GM10266 (cell line): ENCODE measurements around the gene HSPA1L.

Source experiments
- DNase-seq: peaks from one replicate; pipeline ENCODE4 v3.0.0; 2012; ENCODE audit errors: extremely low spot score
- TF ChIP-seq, protein P1 (sequence below): IDR thresholded peaks from 2 replicates; pipeline ENCODE4 v1.5.1; 2012; ENCODE audit warnings: mild to moderate bottlenecking, low read depth; ENCODE audit not compliant: control insufficient read depth, insufficient read depth; ENCODE audit errors: missing control alignments

Gene HSPA1L

DNA sequence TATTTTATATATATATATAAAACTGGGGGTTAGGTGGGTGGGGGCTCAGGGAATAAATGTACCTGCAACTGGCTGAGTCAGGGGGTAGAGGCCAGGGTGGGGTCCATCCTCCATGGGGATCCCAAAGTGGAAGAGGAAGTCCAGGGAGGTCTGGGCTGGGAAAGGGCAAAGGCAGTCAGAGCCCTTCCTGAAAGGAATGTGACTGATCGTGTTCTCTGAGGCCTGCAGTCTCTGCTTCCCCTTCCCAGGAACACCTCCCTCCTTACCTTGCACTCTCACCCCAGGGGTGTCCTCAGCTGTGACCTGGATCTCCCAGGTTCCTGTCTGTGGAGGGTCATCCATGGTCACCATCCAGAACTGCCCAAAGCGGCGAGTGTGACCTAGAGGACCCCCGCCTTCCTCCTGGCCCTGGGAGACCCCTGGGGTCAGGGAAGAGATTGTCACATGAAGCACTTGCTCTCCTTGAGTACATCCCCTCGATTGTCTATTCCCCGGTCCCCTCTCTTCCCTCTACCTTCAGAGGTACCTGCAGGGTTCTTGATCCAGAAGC is 47.9 kb downstream of the HSPA1L start:
- TF ChIP-seq, protein P1, sequence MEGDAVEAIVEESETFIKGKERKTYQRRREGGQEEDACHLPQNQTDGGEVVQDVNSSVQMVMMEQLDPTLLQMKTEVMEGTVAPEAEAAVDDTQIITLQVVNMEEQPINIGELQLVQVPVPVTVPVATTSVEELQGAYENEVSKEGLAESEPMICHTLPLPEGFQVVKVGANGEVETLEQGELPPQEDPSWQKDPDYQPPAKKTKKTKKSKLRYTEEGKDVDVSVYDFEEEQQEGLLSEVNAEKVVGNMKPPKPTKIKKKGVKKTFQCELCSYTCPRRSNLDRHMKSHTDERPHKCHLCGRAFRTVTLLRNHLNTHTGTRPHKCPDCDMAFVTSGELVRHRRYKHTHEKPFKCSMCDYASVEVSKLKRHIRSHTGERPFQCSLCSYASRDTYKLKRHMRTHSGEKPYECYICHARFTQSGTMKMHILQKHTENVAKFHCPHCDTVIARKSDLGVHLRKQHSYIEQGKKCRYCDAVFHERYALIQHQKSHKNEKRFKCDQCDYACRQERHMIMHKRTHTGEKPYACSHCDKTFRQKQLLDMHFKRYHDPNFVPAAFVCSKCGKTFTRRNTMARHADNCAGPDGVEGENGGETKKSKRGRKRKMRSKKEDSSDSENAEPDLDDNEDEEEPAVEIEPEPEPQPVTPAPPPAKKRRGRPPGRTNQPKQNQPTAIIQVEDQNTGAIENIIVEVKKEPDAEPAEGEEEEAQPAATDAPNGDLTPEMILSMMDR, result no peak
- DNase-seq, result no peak

DNA sequence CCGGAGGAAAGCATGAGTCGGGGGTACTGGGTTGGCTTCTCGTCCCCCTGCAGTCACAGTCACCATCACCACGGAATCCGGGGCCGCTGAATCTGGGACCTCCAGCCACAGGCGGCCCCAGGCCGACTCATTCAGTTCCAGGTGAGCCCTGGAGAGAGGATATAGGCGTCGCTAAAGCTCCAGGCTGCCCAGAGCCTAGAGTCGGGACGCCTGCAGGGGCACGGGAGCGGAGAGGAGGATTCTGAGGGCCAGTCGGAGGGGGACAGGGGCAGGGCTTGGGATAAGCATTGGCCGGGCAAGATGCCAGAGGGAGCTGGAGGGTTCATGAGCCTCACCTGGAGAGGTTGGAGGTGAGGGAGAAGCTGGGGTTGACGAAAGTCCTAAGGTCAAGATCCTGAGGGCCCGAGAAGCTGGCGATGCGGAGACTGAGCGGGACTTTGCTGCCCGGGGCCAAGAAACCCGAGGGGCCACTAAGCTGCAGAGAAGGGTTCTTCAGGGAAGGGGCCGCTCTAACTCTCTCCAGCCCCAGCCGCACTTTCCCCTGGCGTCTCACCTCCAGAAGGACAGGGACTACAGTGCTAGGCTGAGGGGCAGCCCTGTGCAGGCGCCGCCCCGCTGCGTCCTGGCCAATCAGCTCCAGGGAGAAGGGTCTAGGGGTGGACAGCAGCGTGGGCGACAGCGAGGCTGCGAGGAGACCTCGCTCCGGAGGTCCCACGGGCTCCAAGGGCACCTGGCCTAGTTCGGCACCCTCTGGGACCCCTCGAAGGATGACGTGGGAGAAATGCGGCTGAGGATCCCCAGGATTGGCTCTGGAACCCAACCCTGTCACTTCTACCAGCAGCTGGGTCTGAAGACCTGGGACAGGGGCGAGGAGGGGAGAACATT is 48.9 kb downstream of the HSPA1L start:
- TF ChIP-seq, protein P1, result no peak
- no peak for DNase-seq

DNA sequence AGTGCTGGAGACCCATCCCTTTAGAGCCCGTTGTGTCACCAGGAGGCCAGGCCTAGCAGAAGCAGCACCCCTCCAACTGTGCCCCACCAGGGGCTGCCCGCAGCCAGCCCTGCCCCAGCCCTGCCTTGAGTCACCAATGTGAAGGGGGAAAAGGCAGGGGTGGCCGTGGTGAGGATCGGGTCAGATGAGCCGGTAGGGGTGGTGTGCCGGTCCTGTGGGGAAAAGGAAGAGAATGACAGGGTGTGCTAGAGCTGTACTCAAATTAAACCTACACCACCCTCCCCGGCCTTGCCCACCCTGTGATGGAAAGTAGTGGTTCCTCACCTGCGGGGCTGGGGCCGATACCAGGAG is 49.5 kb downstream of the HSPA1L start:
- DNase-seq, result no peak
- TF ChIP-seq, protein P1, result no peak

DNA sequence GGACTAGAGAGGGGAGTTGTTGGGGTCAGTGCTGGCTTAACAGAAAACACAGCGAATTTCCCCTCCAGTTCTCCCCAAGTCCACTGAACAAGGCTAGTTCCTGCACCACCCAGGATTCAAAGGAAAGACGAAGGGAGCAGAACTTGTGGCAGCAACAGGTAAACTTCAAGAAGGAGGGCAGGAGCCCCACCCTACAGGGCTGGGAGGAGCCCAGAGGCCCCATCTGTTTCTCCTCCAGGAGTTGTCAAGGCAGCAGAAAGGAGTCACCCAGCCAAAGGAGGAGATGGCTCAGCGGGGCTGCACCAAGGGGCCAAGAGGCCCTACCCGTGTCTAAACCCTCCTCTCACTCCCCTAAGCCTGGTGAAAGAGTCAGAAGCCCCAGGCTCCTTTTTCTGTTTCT is 50.9 kb downstream of the HSPA1L start:
- TF ChIP-seq, protein P1, result no peak

DNA sequence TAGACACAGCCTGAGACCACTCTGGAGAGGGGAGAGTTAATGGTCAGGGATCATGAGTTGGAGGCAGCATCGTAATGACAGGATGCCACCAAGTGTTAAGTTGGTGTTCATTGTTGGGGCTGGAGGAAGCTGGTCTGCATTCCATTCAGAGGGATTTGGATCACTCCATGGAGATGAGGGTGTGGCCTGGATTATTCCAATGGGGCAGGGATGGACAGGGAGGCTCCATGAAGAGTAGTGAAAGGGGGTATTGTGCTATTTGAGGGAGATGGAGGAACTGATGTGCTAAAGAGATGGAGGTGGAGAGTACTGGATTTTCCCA is 51.5 kb downstream of the HSPA1L start:
- TF ChIP-seq, protein P1, result no peak
- DNase-seq, result no peak

More for the DNA sequence above, 50.9 kb downstream of the HSPA1L start:
- DNase-seq, result no peak

DNA sequence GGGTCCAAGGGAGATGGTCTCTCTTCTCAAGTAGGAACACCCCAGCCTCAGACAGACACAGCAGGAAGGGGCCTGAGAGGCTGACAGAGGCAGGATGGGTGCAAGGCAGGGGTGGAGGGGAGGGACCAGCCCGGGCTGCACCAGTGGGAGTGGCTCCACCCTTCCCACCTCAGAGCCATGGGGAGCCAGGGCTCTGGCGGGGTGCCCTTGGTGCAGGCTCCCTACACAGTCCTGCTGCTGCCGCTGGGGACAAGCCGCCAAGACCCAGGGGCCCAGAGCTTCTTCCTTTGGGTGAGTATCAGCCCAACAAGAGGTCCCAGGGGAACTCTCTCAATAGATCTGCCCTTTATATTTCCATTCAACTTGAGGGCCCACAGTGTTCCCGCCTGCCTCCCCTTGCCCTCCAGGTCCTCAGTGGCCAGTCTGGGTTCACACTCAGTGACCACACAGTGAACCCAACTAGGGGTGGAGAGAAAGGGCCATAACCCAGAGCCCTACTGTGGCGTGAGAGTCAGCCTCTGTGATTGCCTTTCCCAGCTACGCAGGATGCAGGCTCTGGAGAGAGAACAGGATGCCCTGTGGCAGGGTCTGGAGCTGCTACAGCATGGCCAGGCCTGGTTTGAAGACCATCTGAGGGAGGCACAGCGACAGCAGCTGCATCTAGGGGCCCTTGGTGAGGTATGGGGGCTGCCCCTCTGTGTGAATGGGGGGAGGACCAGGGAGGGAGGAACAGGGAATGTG is 52.0 kb downstream of the HSPA1L start:
- no peak for DNase-seq
- TF ChIP-seq, protein P1, result no peak

DNA sequence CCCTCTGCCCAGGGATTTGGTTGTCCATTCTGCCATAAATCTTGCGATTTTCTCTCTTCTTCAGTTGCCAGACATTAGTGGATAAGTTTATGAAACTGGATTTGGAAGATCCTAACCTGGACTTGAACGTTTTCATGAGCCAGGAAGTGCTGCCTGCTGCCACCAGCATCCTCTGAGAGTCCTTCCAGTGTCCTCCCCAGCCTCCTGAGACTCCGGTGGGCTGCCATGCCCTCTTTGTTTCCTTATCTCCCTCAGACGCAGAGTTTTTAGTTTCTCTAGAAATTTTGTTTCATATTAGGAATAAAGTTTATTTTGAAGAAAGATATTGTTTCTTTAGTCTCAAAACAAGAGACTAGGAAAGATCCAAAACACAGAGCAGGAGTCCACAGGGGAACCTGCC is 52.7 kb downstream of the HSPA1L start, which contains the start of gene SAPCD1:
Gene SAPCD1 (plus strand): TSS at position 301 of the 400 bp plus-strand sequence. CDS start 399 bp downstream, outside the sequence.
- DNase-seq, result no peak
- TF ChIP-seq, protein P1, result no peak
